ENCODE data around the gene DNASE1L3.

Gene DNASE1L3

DNA sequence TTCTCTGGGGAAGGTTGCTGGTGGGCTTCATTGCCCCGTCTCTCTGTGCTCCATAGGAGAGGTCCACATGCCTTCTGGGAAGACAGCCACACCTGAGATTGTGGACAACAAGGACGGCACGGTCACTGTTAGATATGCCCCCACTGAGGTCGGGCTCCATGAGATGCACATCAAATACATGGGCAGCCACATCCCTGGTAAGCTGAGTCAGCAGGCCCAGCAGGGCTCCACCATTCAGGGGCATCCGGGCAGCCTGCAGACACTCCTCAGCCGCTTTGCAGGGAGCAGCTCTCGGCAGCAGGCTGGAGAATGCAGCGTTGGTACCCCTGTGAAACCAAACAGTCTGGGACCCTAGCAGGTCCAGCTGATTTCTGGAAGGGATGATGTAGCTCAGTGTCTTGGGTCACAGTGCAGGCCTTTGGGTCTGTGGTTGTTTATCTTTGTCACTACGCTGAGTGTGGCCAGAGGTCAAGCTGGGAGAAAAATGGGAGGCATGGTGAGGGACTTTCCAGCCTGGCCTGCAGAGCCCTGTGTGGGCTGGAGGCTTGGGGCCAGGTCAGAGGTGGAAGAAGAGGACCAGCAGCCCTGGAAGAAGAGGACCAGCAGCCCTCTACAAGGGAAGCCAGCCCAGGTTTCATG lies 67.2 kb downstream of the DNASE1L3 start:
- no peak overlapping the region for H3K27ac Mint-ChIP-seq

More for the DNA sequence above, 67.2 kb downstream of the DNASE1L3 start:
- H3K9me3 Mint-ChIP-seq = no peaks in the 10 kb centered on the region
- no peak overlapping the region for H3K4me3 Mint-ChIP-seq
- H3K36me3 Mint-ChIP-seq = peaks cover 3% of the 10 kb centered on the region
- no peaks in the 10 kb centered on the region for H3K4me1 Mint-ChIP-seq
- H3K27me3 Mint-ChIP-seq = no peaks in the 10 kb centered on the region
- DNase-seq = no peak
- CTCF ChIA-PET = no interaction called here

Measured in activated naive CD4-positive, alpha-beta T cell treated with anti-CD3 and anti-CD28 coated beads, Interleukin-2, amount 10 ng/mL, durations not matched to agents 7 days and 5 days (primary cell).